Activated CD4-positive, alpha-beta memory T cell treated with anti-CD3 and anti-CD28 coated beads for 36 hours (primary cell): ENCODE data around the gene KRTAP10-5. TPM values are rescaled to one million over a fixed set of nuclear protein-coding genes. Genes with fewer than 3 reads are reported as not detected.
"Not testable (repeated sequence)": the region's sequence is repeated elsewhere in the genome, so short reads cannot be mapped to it uniquely, and the experiment has no call there.

Experiments used
- CTCF ChIA-PET: fragments of 350-600 bp; sonication (Branson Sonifier 250); formaldehyde crosslinking; loops from one replicate; lab custom pipeline; 2021; ENCODE audit warnings: antibody characterized with exemption, inconsistent platforms; lab: Charles Lee
- POLR2A ChIA-PET: fragments of 350-600 bp; sonication (Branson Sonifier 250); formaldehyde crosslinking; loops from one replicate; lab custom pipeline; 2021; ENCODE audit warnings: antibody characterized with exemption; lab: Charles Lee
- DNase-seq: peaks from one replicate; pipeline ENCODE4 v3.0.0-alpha.2; 2020
- H3K27ac Mint-ChIP-seq: one replicate; pipeline ENCODE4 v1.8.0; 2021; ENCODE audit warnings: mixed read lengths
- H3K27me3 Mint-ChIP-seq: one replicate; pipeline ENCODE4 v1.8.0; 2021; ENCODE audit warnings: mixed read lengths
- H3K36me3 Mint-ChIP-seq: one replicate; pipeline ENCODE4 v1.8.0; 2021; ENCODE audit warnings: mixed read lengths
- H3K4me1 Mint-ChIP-seq: one replicate; pipeline ENCODE4 v1.8.0; 2021; ENCODE audit warnings: low read depth, mixed read lengths
- H3K4me3 Mint-ChIP-seq: one replicate; pipeline ENCODE4 v1.8.0; 2021; ENCODE audit warnings: mild to moderate bottlenecking, mixed read lengths
- H3K9me3 Mint-ChIP-seq: one replicate; pipeline ENCODE4 v1.8.0; 2021; ENCODE audit warnings: mixed read lengths
- intact Hi-C: fragments of 100-400 bp; cut with micrococcal nuclease; formaldehyde crosslinking; loops from one replicate; pipeline ENCODE4 v1.15.1; 2023
- total RNA-seq, 2 experiments: library from RNA; stranded (reverse); gene quantifications; one replicate each; pipeline ENCODE4 v1.2.3, GENCODE V29; 2021

Gene KRTAP10-5
- total RNA-seq, 2 experiments from 2014 or later: not detected

GRCh38 chr21:44557491-44558328 lies 22.7 kb downstream of the KRTAP10-5 start:
- Mint-ChIP-seq H3K36me3 (peaks cover 2% of the 10 kb centered on the region), H3K9me3 (peaks cover 25% of the 10 kb centered on the region), H3K4me3 (no peak overlapping the region), H3K27me3 (no peaks in the 10 kb centered on the region), H3K27ac (no peak overlapping the region), H3K4me1 (no peaks in the 10 kb centered on the region)
- no peak for DNase-seq
- intact Hi-C loops: no loop called here
- CTCF ChIA-PET: no interaction called here
- POLR2A ChIA-PET: no interaction called here

GRCh38 chr21:44556879-44557278 lies 23.5 kb downstream of the KRTAP10-5 start:
- H3K4me1 Mint-ChIP-seq: no peaks in the 10 kb centered on the region
- H3K9me3 Mint-ChIP-seq: peaks cover 17% of the 10 kb centered on the region
- H3K27me3 Mint-ChIP-seq: no peaks in the 10 kb centered on the region
- intact Hi-C loops: no loop called here
- H3K4me3 Mint-ChIP-seq: no peak overlapping the region
- POLR2A ChIA-PET: no interaction called here
- CTCF ChIA-PET: no interaction called here
- H3K27ac Mint-ChIP-seq: no peak overlapping the region
- no peaks in the 10 kb centered on the region for H3K36me3 Mint-ChIP-seq
- no peak for DNase-seq

GRCh38 chr21:44555200-44555875 lies 25.1 kb downstream of the KRTAP10-5 start:
- ChIA-PET CTCF (no interaction called here), POLR2A (no interaction called here)
- intact Hi-C loops: no loop called here
- Mint-ChIP-seq H3K27me3 (no peaks in the 10 kb centered on the region), H3K9me3 (peaks cover 9% of the 10 kb centered on the region), H3K4me1 (no peaks in the 10 kb centered on the region), H3K27ac (no peak overlapping the region), H3K36me3 (no peaks in the 10 kb centered on the region), H3K4me3 (no peak overlapping the region)
- no peak for DNase-seq

- H3K9me3 Mint-ChIP-seq: peaks cover 6% of the 10 kb centered on the region
- no peaks in the 10 kb centered on the region for H3K27me3 Mint-ChIP-seq
- intact Hi-C loops: no loop called here
- ChIA-PET CTCF (no interaction called here), POLR2A (no interaction called here)
- H3K4me3 Mint-ChIP-seq: no peak overlapping the region
- no peak for DNase-seq
- no peak overlapping the region for H3K27ac Mint-ChIP-seq
- H3K4me1 Mint-ChIP-seq: peaks cover 9% of the 10 kb centered on the region
- peaks cover 1% of the 10 kb centered on the region for H3K36me3 Mint-ChIP-seq
Measured at GRCh38 chr21:44552681-44553080, 27.7 kb downstream of the KRTAP10-5 start.

- Mint-ChIP-seq H3K36me3 (peaks cover 4% of the 10 kb centered on the region), H3K9me3 (peaks cover 11% of the 10 kb centered on the region), H3K4me1 (peaks cover 15% of the 10 kb centered on the region), H3K4me3 (no peak overlapping the region), H3K27ac (no peak overlapping the region), H3K27me3 (no peaks in the 10 kb centered on the region)
- ChIA-PET CTCF (no interaction called here), POLR2A (no interaction called here)
- no peak for DNase-seq
- intact Hi-C loops: no loop called here
Measured at GRCh38 chr21:44552136-44552535, 28.3 kb downstream of the KRTAP10-5 start.

- no peak within 1 kb of the TSS for H3K27ac Mint-ChIP-seq
- POLR2A ChIA-PET: no interaction called here
- H3K27me3 Mint-ChIP-seq: no peaks in the 10 kb centered on the region
- H3K9me3 Mint-ChIP-seq: peaks cover 18% of the 10 kb centered on the region
- peaks cover 11% of the 10 kb centered on the region for H3K36me3 Mint-ChIP-seq
- H3K4me1 Mint-ChIP-seq: peaks cover 18% of the 10 kb centered on the region
- intact Hi-C loops: no loop called here
- CTCF ChIA-PET: no interaction called here
- no peak within 1 kb of the TSS for H3K4me3 Mint-ChIP-seq
- DNase-seq: no peak
Measured at GRCh38 chr21:44551340-44551961, 29.0 kb downstream of the KRTAP10-5 start, which contains the start of gene KRTAP10-2. Gene KRTAP10-2 (minus strand): TSS chr21:44551505. CDS start chr21:44551458, 47 bp downstream.

GRCh38 chr21:44550807-44551206 lies 29.6 kb downstream of the KRTAP10-5 start:
- CTCF ChIA-PET: no interaction called here
- no peaks in the 10 kb centered on the region for H3K27me3 Mint-ChIP-seq
- peaks cover 18% of the 10 kb centered on the region for H3K4me1 Mint-ChIP-seq
- no peak overlapping the region for H3K27ac Mint-ChIP-seq
- no peak overlapping the region for H3K4me3 Mint-ChIP-seq
- no peak for DNase-seq
- H3K36me3 Mint-ChIP-seq: peaks cover 12% of the 10 kb centered on the region
- peaks cover 23% of the 10 kb centered on the region for H3K9me3 Mint-ChIP-seq
- intact Hi-C loops: no loop called here
- POLR2A ChIA-PET: no interaction called here

GRCh38 chr21:44550285-44550684 lies 30.1 kb downstream of the KRTAP10-5 start:
- POLR2A ChIA-PET, H3K27ac Mint-ChIP-seq, intact Hi-C loops, DNase-seq, CTCF ChIA-PET, H3K4me3 Mint-ChIP-seq, H3K27me3 Mint-ChIP-seq: not testable (repeated sequence)
- peaks cover 18% of the 10 kb centered on the region for H3K4me1 Mint-ChIP-seq
- H3K9me3 Mint-ChIP-seq: peaks cover 28% of the 10 kb centered on the region
- peaks cover 16% of the 10 kb centered on the region for H3K36me3 Mint-ChIP-seq

- H3K4me1 Mint-ChIP-seq: peaks cover 18% of the 10 kb centered on the region
- ChIA-PET CTCF (no interaction called here), POLR2A (no interaction called here)
- no peaks in the 10 kb centered on the region for H3K27me3 Mint-ChIP-seq
- intact Hi-C loops: no loop called here
- H3K9me3 Mint-ChIP-seq: peaks cover 29% of the 10 kb centered on the region
- no peak overlapping the region for H3K4me3 Mint-ChIP-seq
- H3K27ac Mint-ChIP-seq: no peak overlapping the region
- H3K36me3 Mint-ChIP-seq: peaks cover 16% of the 10 kb centered on the region
- DNase-seq: no peak
Measured at GRCh38 chr21:44549525-44550211, 30.7 kb downstream of the KRTAP10-5 start.

- H3K4me1 Mint-ChIP-seq: peaks cover 18% of the 10 kb centered on the region
- DNase-seq: no peak
- ChIA-PET CTCF (no interaction called here), POLR2A (no interaction called here)
- intact Hi-C loops: no loop called here
- H3K9me3 Mint-ChIP-seq: peaks cover 29% of the 10 kb centered on the region
- H3K4me3 Mint-ChIP-seq: no peak overlapping the region
- H3K27ac Mint-ChIP-seq: no peak overlapping the region
- no peaks in the 10 kb centered on the region for H3K27me3 Mint-ChIP-seq
- peaks cover 16% of the 10 kb centered on the region for H3K36me3 Mint-ChIP-seq
Measured at GRCh38 chr21:44548922-44549321, 31.5 kb downstream of the KRTAP10-5 start.

GRCh38 chr21:44548381-44548780 lies 32.0 kb downstream of the KRTAP10-5 start:
- Mint-ChIP-seq H3K9me3 (peaks cover 26% of the 10 kb centered on the region), H3K4me1 (peaks cover 18% of the 10 kb centered on the region), H3K36me3 (peaks cover 16% of the 10 kb centered on the region), H3K27me3 (no peaks in the 10 kb centered on the region), H3K4me3 (no peak overlapping the region), H3K27ac (no peak overlapping the region)
- intact Hi-C loops: no loop called here
- no peak for DNase-seq
- ChIA-PET POLR2A (no interaction called here), CTCF (no interaction called here)
